Epithelial cell of esophagus (primary cell): ENCODE measurements around the gene MYO1C.
"Not testable (repeated sequence)": the region's sequence is repeated elsewhere in the genome, so short reads cannot be mapped to it uniquely, and the experiment has no call there.

ENCODE experiments used
- DNase-seq: peaks from one replicate; pipeline ENCODE4 v3.0.0; 2010; ENCODE audit warnings: low read depth
- H3K4me3 ChIP-seq: 2 replicates; pipeline ENCODE4 v1.5.1; 2011; ENCODE audit warnings: mild to moderate bottlenecking, low read length, control low read depth
- TF ChIP-seq, protein P1 (sequence below): IDR thresholded peaks from 2 replicates; pipeline ENCODE4 v1.5.1; 2011; ENCODE audit warnings: low read depth, mild to moderate bottlenecking, low read length, control low read depth, inconsistent platforms; ENCODE audit not compliant: insufficient read depth; ENCODE audit errors: missing control alignments

Gene MYO1C

DNA sequence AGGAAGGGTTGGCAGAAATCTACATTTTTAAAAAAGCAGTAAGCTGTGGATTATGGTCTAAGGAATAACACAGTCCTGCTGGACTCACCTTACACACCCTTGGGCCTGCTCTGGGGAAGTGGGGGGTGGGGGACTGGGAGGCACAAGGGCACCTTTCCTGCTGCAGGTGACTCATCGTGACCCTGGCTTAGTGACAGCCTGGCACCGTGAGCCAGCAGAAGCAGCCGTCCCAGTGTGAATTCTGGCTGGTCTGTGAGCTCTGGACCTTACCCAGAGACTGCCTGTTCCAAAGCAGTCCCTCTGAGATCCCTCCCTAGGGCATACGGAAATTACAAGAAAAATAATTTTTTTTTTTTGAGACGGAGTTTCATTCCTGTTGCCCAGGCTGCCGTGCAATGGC, 32.3 kb downstream of the MYO1C start:
- DNase-seq = peak; percentile 50
- no peak overlapping the region for H3K4me3 ChIP-seq
- TF ChIP-seq, protein P1, sequence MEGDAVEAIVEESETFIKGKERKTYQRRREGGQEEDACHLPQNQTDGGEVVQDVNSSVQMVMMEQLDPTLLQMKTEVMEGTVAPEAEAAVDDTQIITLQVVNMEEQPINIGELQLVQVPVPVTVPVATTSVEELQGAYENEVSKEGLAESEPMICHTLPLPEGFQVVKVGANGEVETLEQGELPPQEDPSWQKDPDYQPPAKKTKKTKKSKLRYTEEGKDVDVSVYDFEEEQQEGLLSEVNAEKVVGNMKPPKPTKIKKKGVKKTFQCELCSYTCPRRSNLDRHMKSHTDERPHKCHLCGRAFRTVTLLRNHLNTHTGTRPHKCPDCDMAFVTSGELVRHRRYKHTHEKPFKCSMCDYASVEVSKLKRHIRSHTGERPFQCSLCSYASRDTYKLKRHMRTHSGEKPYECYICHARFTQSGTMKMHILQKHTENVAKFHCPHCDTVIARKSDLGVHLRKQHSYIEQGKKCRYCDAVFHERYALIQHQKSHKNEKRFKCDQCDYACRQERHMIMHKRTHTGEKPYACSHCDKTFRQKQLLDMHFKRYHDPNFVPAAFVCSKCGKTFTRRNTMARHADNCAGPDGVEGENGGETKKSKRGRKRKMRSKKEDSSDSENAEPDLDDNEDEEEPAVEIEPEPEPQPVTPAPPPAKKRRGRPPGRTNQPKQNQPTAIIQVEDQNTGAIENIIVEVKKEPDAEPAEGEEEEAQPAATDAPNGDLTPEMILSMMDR = no peak

DNA sequence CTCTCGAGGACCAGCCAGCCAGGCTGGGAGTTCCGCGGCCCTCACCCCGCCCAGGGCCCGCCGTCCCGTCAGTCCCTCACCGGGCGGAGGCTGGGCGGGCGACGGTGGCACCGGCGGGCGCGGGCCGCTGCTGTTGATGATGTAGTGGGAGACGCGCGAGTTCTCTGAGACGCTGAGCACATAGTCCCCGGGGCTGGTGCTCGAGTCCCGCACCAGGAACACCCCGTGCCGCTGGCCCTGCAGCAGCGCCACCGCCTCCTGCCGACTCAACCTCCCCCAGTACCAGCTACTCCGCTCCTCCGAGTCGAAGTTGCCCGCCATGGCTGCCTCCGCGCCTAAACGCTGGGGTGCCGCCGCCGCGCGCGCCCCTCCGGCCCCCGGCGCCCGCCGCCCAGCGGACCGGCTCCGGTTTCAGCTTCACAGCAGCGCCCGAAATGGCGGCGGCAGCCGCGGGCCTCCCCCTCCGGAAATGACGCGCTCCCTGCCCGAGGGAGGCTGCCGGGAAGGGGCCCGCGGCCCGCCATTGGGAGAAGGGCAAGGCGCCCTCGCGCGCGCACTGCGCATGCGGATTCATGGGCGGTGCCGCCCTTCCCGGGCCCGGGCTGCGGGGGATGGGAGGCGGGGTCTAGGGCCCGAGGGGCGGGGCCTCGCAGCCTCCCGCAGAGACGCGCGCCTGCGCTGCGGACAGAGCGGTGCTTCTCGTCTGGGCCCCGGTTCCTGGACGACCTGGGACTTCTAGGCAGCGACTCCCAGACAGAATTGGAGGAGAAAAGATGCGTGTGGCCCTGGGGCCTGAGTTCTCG, 36.5 kb downstream of the MYO1C start, which contains the start of gene CRK:
Gene CRK (minus strand): TSS at position 436 of the 803 bp plus-strand sequence. CDS start 115 bp downstream, at position 321.
- DNase-seq = peak; percentile 96
- TF ChIP-seq, protein P1 = no peak
- peak within 1 kb of the TSS; percentile 74 for H3K4me3 ChIP-seq

- TF ChIP-seq, protein P1 = peak; percentile 58
- peak overlapping the region; percentile 74 for H3K4me3 ChIP-seq
- DNase-seq = peak; percentile 58
Measured at GRCh38 chr17:1455291-1455796, 37.1 kb downstream of the MYO1C start.

DNA sequence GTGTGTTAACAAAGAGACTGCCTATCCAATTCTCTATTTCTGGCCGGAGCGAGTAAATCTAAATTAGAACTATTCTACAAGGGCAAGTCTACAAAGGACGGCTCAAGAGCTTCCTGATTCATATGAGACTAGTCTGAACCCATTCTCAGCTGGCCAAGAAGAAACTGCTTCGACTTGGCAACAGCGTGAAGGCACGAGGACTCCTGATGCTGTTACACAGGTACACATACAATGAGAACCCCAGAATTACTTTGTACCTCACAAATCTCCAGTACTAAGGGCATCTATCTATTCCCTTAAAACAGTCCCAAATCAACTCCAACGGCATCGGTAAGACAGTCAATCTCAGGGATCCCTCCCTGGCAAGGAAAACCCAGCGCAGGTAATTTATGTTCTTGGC, 37.9 kb downstream of the MYO1C start:
- peak; percentile 57 for DNase-seq
- TF ChIP-seq, protein P1 = no peak
- peak overlapping the region; percentile 74 for H3K4me3 ChIP-seq

- not testable (repeated sequence) for DNase-seq, H3K4me3 ChIP-seq
Measured at GRCh38 chr17:1453694-1454093, 38.8 kb downstream of the MYO1C start.

DNA sequence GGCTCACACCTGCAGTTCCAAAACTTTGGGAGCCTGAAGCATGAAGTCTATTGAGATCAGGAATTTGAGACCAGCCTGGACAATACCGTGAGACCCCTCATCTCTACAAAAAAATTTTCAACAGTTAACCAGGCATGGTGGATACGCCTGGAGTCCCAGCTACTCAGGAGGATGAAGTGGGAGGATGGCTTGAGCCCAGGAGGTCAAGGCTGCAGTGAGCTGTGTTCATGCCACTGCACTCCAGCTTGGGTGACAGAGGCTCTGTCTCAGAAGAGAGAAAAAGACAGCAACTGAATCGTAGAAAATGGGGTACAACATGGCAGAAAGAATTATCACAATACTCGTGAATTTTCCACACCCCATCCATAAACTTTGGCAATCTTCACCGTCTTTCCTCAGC, 39.6 kb downstream of the MYO1C start:
- TF ChIP-seq, protein P1 = no peak
- no peak overlapping the region for H3K4me3 ChIP-seq

GRCh38 chr17:1450261-1450660, 42.2 kb downstream of the MYO1C start:
- not testable (repeated sequence) for H3K4me3 ChIP-seq, DNase-seq

More for the DNA sequence above, 39.6 kb downstream of the MYO1C start:
- no peak for DNase-seq

DNA sequence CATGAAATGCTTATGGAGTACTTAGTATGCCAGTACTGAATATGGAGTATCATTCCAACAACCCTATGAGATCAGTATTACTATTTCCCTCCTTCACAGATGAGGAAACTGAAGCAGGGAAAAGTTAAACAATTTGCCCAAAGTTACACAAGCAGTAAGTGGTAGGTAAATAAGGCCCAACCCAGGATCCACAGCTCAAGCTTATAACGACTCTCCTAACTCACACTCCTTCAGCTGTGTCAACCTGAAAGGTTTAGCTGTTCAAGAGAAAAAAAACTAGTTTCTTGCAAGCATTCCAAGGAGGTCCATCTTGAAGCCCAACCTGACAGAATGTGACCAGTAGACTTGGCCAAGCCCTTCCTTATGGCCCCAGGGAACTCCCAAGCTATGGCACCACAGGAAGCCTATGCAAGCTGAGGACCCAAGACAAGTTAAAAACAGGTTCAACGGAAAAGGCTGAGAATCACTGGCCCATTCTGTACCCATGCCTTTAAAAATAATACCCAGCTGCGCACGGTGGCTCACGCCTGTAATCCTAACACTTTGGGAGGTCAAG, 43.0 kb downstream of the MYO1C start:
- H3K4me3 ChIP-seq = no peak overlapping the region
- DNase-seq = no peak
- TF ChIP-seq, protein P1 = no peak
